Adipose tissue (tissue), 3 donors: ENCODE results near the gene MEIOB. TPM values are rescaled to one million over a fixed set of nuclear protein-coding genes. Genes with fewer than 3 reads are reported as not detected.
"Not testable (repeated sequence)": the region's sequence is repeated elsewhere in the genome, so short reads cannot be mapped to it uniquely, and the experiment has no call there.

ENCODE experiments used
- H3K27ac ChIP-seq: one replicate; pipeline ENCODE4 v1.5.1; 2013; ENCODE audit warnings: low read depth, low read length
- WGBS, 3 donors: extraction: QIAGEN DNeasy Blood & Tissue Kit; methylation state at CpG; one replicate each; pipeline ENCODE4 v1.1.7; 2013; 5-methylcytosine and 5-hydroxymethylcytosine counted together
- polyA plus RNA-seq, 3 donors: library from polyadenylated mRNA; stranded (reverse); fragments of 200-250 nt; gene quantifications; one replicate each; pipeline ENCODE4 v1.2.3, GENCODE V29; 2013
- donor health status: healthy with polysubstance abuse.
- donor health status: Bipolar disorder and iron deficiency.
- donor health status: healthy.

Gene MEIOB
- polyA plus RNA-seq, 3 donors = 0.03 to 0.07 TPM; not detected in 1

- WGBS, 3 donors = 73 to 84% (median 73%) methylated on average over 5 of the region's 5 CpGs
- H3K27ac ChIP-seq = no peak overlapping the region
Observed at GRCh38 chr16:1884889-1885288, 12.9 kb upstream of the MEIOB start.

GRCh38 chr16:1884155-1884760 lies 12.3 kb upstream of the MEIOB start:
- H3K27ac ChIP-seq = no peak overlapping the region
- WGBS, 3 donors = 38 to 65% (median 65%) methylated on average over 13 of the region's 13 CpGs

GRCh38 chr16:1881172-1881571 lies 9.2 kb upstream of the MEIOB start:
- WGBS, 3 donors = 89 to 91% (median 90%) methylated on average over 9 of the region's 9 CpGs
- not testable (repeated sequence) for H3K27ac ChIP-seq

GRCh38 chr16:1879477-1879876 lies 7.5 kb upstream of the MEIOB start:
- H3K27ac ChIP-seq = no peak overlapping the region
- WGBS, 3 donors = 35 to 53% (median 50%) methylated on average over 2 of the region's 2 CpGs

GRCh38 chr16:1878256-1878655 lies 6.3 kb upstream of the MEIOB start:
- 58 to 79% (median 77%) methylated on average over 5 of the region's 5 CpGs for WGBS, 3 donors

GRCh38 chr16:1877804-1878203 lies 5.8 kb upstream of the MEIOB start:
- no peak overlapping the region for H3K27ac ChIP-seq
- WGBS, 3 donors = 52 to 65% (median 64%) methylated on average over 11 of the region's 11 CpGs

More at GRCh38 chr16:1878256-1878655, 6.3 kb upstream of the MEIOB start:
- H3K27ac ChIP-seq = no peak overlapping the region

- 45 to 50% (median 46%) methylated on average over 6 of the region's 6 CpGs for WGBS, 3 donors
- no peak overlapping the region for H3K27ac ChIP-seq
Observed at GRCh38 chr16:1877089-1877488, 5.1 kb upstream of the MEIOB start.

- WGBS, 3 donors = 81 to 88% (median 87%) methylated on average over 7 of the region's 7 CpGs
Observed at GRCh38 chr16:1876468-1876867, 4.5 kb upstream of the MEIOB start.

GRCh38 chr16:1876066-1876465 lies 4.1 kb upstream of the MEIOB start:
- not testable (repeated sequence) for H3K27ac ChIP-seq
- 87 to 90% (median 88%) methylated on average over 13 of the region's 13 CpGs for WGBS, 3 donors

More at GRCh38 chr16:1876468-1876867, 4.5 kb upstream of the MEIOB start:
- H3K27ac ChIP-seq = no peak overlapping the region

- H3K27ac ChIP-seq = no peak overlapping the region
- WGBS, 3 donors = 48 to 61% (median 59%) methylated on average over 6 of the region's 6 CpGs
Observed at GRCh38 chr16:1874854-1875253, 2.9 kb upstream of the MEIOB start.

- 40 to 62% (median 57%) methylated on average over 9 of the region's 9 CpGs for WGBS, 3 donors
- H3K27ac ChIP-seq = no peak overlapping the region
Observed at GRCh38 chr16:1870365-1871082, 1.4 kb downstream of the MEIOB start.

GRCh38 chr16:1865902-1866690 lies 5.9 kb downstream of the MEIOB start:
- H3K27ac ChIP-seq = no peak overlapping the region
- 73 to 78% (median 74%) methylated on average over 4 to 6 of the region's 6 CpGs for WGBS, 3 donors

- no peak overlapping the region for H3K27ac ChIP-seq
- WGBS, 3 donors = 11 to 15% (median 14%) methylated on average over 4 of the region's 4 CpGs
Observed at GRCh38 chr16:1863681-1864460, 8.1 kb downstream of the MEIOB start.

GRCh38 chr16:1862394-1862793 lies 9.6 kb downstream of the MEIOB start:
- 82 to 84% (median 84%) methylated on average over 7 to 9 of the region's 9 CpGs for WGBS, 3 donors
- no peak overlapping the region for H3K27ac ChIP-seq

- WGBS, 3 donors = 72 to 83% (median 81%) methylated on average over 5 of the region's 5 CpGs
- H3K27ac ChIP-seq = no peak overlapping the region
Observed at GRCh38 chr16:1861730-1862129, 10.2 kb downstream of the MEIOB start.

- H3K27ac ChIP-seq = no peak overlapping the region
- WGBS, 3 donors = 25 to 42% (median 26%) methylated on average over 7 to 8 of the region's 8 CpGs
Observed at GRCh38 chr16:1859650-1860049, 12.3 kb downstream of the MEIOB start.

GRCh38 chr16:1858189-1858865 lies 13.6 kb downstream of the MEIOB start:
- no peak overlapping the region for H3K27ac ChIP-seq
- 21 to 27% (median 21%) methylated on average over 8 of the region's 8 CpGs for WGBS, 3 donors
